Stomach (tissue), 9 donors: ENCODE data around the gene FCRL3. TPM values are rescaled to one million over a fixed set of nuclear protein-coding genes. Genes with fewer than 3 reads are reported as not detected.

Source experiments
- DNase-seq, 2 donors: peaks; one replicate each; pipeline versions ENCODE4 v3.0.0 to v3.0.0-alpha.2; 2013 to 2019
- H3K27ac ChIP-seq, 5 donors: fragments of 200-600 bp in 4 of 5; sonication (generic) in 4 of 5; one replicate each; pipeline ENCODE4 v1.5.1; 2013 to 2019; ENCODE audit warnings: mild to moderate bottlenecking in 1 of 5, moderate library complexity in 1 of 5
- H3K27me3 ChIP-seq, 3 donors: fragments of 200-600 bp; sonication (generic); one replicate each; pipeline ENCODE4 v1.5.1; 2017 to 2019; ENCODE audit warnings: mixed run types in 1 of 3
- H3K36me3 ChIP-seq, 4 donors: fragments of 200-600 bp; sonication (generic); 1 replicate in 3 of 4; 2 replicates in 1 of 4; pipeline ENCODE4 v1.5.1; 2016 to 2019
- H3K4me1 ChIP-seq, 4 donors: fragments of 200-600 bp; sonication (generic); one replicate each; pipeline ENCODE4 v1.5.1; 2016 to 2019
- H3K4me3 ChIP-seq, 4 donors: fragments of 200-600 bp; sonication (generic) in 3 of 4; one replicate each; pipeline ENCODE4 v1.5.1; 2016 to 2019; ENCODE audit warnings: mild to moderate bottlenecking in 1 of 4
- H3K9me3 ChIP-seq, 4 donors: fragments of 200-600 bp; sonication (generic); one replicate each; pipeline ENCODE4 v1.5.1; 2016 to 2019
- CTCF ChIP-seq, 7 experiments: fragments of 450-650 bp in 4 of 7; fragments of 200-600 bp in 3 of 7; sonication (generic) in 3 of 7; IDR thresholded peaks; one replicate each; pipeline ENCODE4 v1.5.1; 2016 to 2019; ENCODE audit warnings: antibody characterized with exemption in 7 of 7, control low read depth in 2 of 7, mild to moderate bottlenecking in 1 of 7
- EP300 ChIP-seq: sonication (generic); formaldehyde crosslinking; IDR thresholded peaks from one replicate; pipeline ENCODE4 v1.6.1; 2017; ENCODE audit warnings: antibody characterized with exemption
- POLR2A ChIP-seq, 4 donors: fragments of 450-650 bp; IDR thresholded peaks; one replicate each; pipeline ENCODE4 v1.6.1; 2016; ENCODE audit warnings: antibody characterized with exemption in 4 of 4, control low read depth in 2 of 4, mild to moderate bottlenecking in 1 of 4, moderate library complexity in 1 of 4
- POLR2AphosphoS5 ChIP-seq, 3 donors: sonication (generic); formaldehyde crosslinking; IDR thresholded peaks; one replicate each; pipeline ENCODE4 v1.6.1; 2016; ENCODE audit warnings: antibody characterized with exemption in 3 of 3
- WGBS, 5 donors: extraction: QIAGEN DNeasy Blood & Tissue Kit in 3 of 5; methylation state at CpG; one replicate each; pipeline versions ENCODE4 v1.1.5 to v1.1.7; 2013 to 2018; 5-methylcytosine and 5-hydroxymethylcytosine counted together
- intact Hi-C: fragments of 100-400 bp; cut with DNase I; formaldehyde crosslinking; loops from one replicate; pipeline ENCODE4 v1.15.1; 2023; ENCODE audit warnings: low total_unique reads
- polyA plus RNA-seq, 3 donors: library from polyadenylated mRNA; stranded (reverse); fragments of 200-250 nt; gene quantifications; one replicate each; pipeline ENCODE4 v1.2.3, GENCODE V29; 2013
- total RNA-seq, 5 donors: library from RNA; depleted of rRNA; stranded (reverse); fragments of >200 nt; gene quantifications; one replicate each; pipeline versions ENCODE4 v1.1.0 to v1.2.3, GENCODE V29; 2014 to 2016
- donor health status: healthy with polysubstance abuse.
- donor health status: Bipolar disorder and iron deficiency.
- donor health status: healthy.

The FCRL3 gene
- total and polyA plus RNA-seq, 8 donors = 0.30 to 0.55 TPM; not detected in 6

- WGBS, 5 donors = 66 to 89% (median 75%) methylated on average over 1 of the region's 1 CpG
- Histone ChIP-seq H3K9me3 (peaks cover 0 to 24% (median 16%) of the 10 kb centered on the region in 4 donors), H3K27me3 (no peaks in the 10 kb centered on the region), H3K36me3 (no peaks in the 10 kb centered on the region), H3K4me1 (no peaks in the 10 kb centered on the region), H3K4me3 (no peak overlapping the region), H3K27ac (no peak overlapping the region)
- TF ChIP-seq EP300 = no peak
- no peak for TF ChIP-seq POLR2AphosphoS5 (IDR thresholded peaks at IDR 0.05)
- no peak for TF ChIP-seq POLR2A (IDR thresholded peaks at IDR 0.05)
- TF ChIP-seq CTCF (IDR thresholded peaks at IDR 0.05) = no peak
- intact Hi-C loops = no loop called here
- DNase-seq = no peak
Observed at GRCh38 chr1:157673008-157673407, 27.6 kb downstream of the FCRL3 start.

- H3K36me3 ChIP-seq = no peaks in the 10 kb centered on the region
- no peak for DNase-seq
- intact Hi-C loops = no loop called here
- H3K9me3 ChIP-seq = peaks cover 0 to 24% (median 16%) of the 10 kb centered on the region in 4 donors
- H3K4me1 ChIP-seq = no peaks in the 10 kb centered on the region
- H3K4me3 ChIP-seq = no peak overlapping the region
- no peak overlapping the region for H3K27ac ChIP-seq
- no peak for TF ChIP-seq EP300
- no peak for TF ChIP-seq POLR2A (IDR thresholded peaks at IDR 0.05)
- TF ChIP-seq CTCF (IDR thresholded peaks at IDR 0.05) = no peak
- no peak for TF ChIP-seq POLR2AphosphoS5 (IDR thresholded peaks at IDR 0.05)
- no peaks in the 10 kb centered on the region for H3K27me3 ChIP-seq
Observed at GRCh38 chr1:157671895-157672294, 28.7 kb downstream of the FCRL3 start.

GRCh38 chr1:157659576-157660247 is 40.9 kb downstream of the FCRL3 start:
- peaks cover 0 to 5% (median 0%) of the 10 kb centered on the region in 4 donors for H3K9me3 ChIP-seq
- H3K27me3 ChIP-seq = no peaks in the 10 kb centered on the region

GRCh38 chr1:157658571-157658970 is 42.0 kb downstream of the FCRL3 start:
- 89 to 98% (median 90%) methylated on average over 3 of the region's 3 CpGs for WGBS, 5 donors
- no peak overlapping the region for H3K4me3 ChIP-seq
- H3K27me3 ChIP-seq = no peaks in the 10 kb centered on the region
- TF ChIP-seq POLR2A (IDR thresholded peaks at IDR 0.05) = no peak
- no peak for TF ChIP-seq CTCF (IDR thresholded peaks at IDR 0.05)
- no peak for TF ChIP-seq POLR2AphosphoS5 (IDR thresholded peaks at IDR 0.05)
- TF ChIP-seq EP300 = no peak
- DNase-seq = no peak
- peaks cover 0 to 5% (median 0%) of the 10 kb centered on the region in 4 donors for H3K9me3 ChIP-seq
- intact Hi-C loops = no loop called here
- H3K36me3 ChIP-seq = no peaks in the 10 kb centered on the region
- H3K4me1 ChIP-seq = no peaks in the 10 kb centered on the region
- H3K27ac ChIP-seq = no peak overlapping the region

More at GRCh38 chr1:157659576-157660247, 40.9 kb downstream of the FCRL3 start:
- DNase-seq = no peak
- 85 to 91% (median 91%) methylated on average over 3 of the region's 3 CpGs for WGBS, 5 donors
- no peak overlapping the region for H3K27ac ChIP-seq
- TF ChIP-seq CTCF (IDR thresholded peaks at IDR 0.05) (no peak), EP300 (no peak), POLR2A (IDR thresholded peaks at IDR 0.05) (no peak), POLR2AphosphoS5 (IDR thresholded peaks at IDR 0.05) (no peak)
- intact Hi-C loops = no loop called here
- no peaks in the 10 kb centered on the region for H3K36me3 ChIP-seq
- no peak overlapping the region for H3K4me3 ChIP-seq
- H3K4me1 ChIP-seq = no peaks in the 10 kb centered on the region
